Neural cell (in vitro differentiated cells): ENCODE results near the gene RIC8B. TPM values are rescaled to one million over a fixed set of nuclear protein-coding genes. Genes with fewer than 3 reads are reported as not detected.

Experiments
- H2AFZ ChIP-seq: fragments of 200-600, 300-800 bp; sonication (generic), shearing (Covaris generic); 2 replicates; pipeline ENCODE4 v1.6.0; 2014; ENCODE audit warnings: low read depth, mild to moderate bottlenecking, antibody characterized with exemption, low read length, moderate library complexity
- H3F3A ChIP-seq: fragments of 200-600 bp; shearing (Covaris generic); 2 replicates; pipeline ENCODE4 v1.6.1; 2016; ENCODE audit warnings: mild to moderate bottlenecking, moderate library complexity, mixed read lengths, antibody characterized with exemption, low read length; ENCODE audit not compliant: insufficient read depth, poor library complexity, severe bottlenecking
- H3K27ac ChIP-seq: fragments of 200-600, 300-800 bp; sonication (generic), shearing (Covaris generic); 2 replicates; pipeline ENCODE4 v1.5.1; 2014; ENCODE audit warnings: mild to moderate bottlenecking, low read length, moderate library complexity
- H3K27me3 ChIP-seq: fragments of 300-800, 200-600 bp; sonication (generic), shearing (Covaris generic); 2 replicates; pipeline ENCODE4 v1.6.0; 2014; ENCODE audit warnings: mild to moderate bottlenecking, low read depth, low read length, moderate library complexity; ENCODE audit not compliant: insufficient read depth
- H3K36me3 ChIP-seq: fragments of 300-800, 200-600 bp; sonication (generic), shearing (Covaris generic); 2 replicates; pipeline ENCODE4 v1.5.1; 2014; ENCODE audit warnings: mild to moderate bottlenecking, antibody characterized with exemption, low read length, moderate library complexity; ENCODE audit not compliant: insufficient read depth
- H3K4me2 ChIP-seq: fragments of 300-800, 200-600 bp; sonication (generic), shearing (Covaris generic); 2 replicates; pipeline ENCODE4 v1.6.0; 2014; ENCODE audit warnings: mild to moderate bottlenecking, low read length
- H3K4me3 ChIP-seq: fragments of 300-800, 200-600 bp; sonication (generic), shearing (Covaris generic); 2 replicates; pipeline ENCODE4 v1.5.1; 2014; ENCODE audit warnings: mild to moderate bottlenecking, low read length, moderate library complexity
- H3K79me2 ChIP-seq: fragments of 200-600 bp; shearing (Covaris generic); replicated peaks from 2 replicates; pipeline ENCODE4 v1.6.0; 2014; ENCODE audit warnings: mild to moderate bottlenecking, low read length, moderate library complexity; ENCODE audit not compliant: insufficient read depth
- H3K9ac ChIP-seq: fragments of 300-800, 200-600 bp; sonication (generic), shearing (Covaris generic); 2 replicates; pipeline ENCODE4 v1.6.1; 2016; ENCODE audit warnings: mild to moderate bottlenecking, low read length, mixed read lengths
- H3K9me2 ChIP-seq: fragments of 200-600 bp; shearing (Covaris generic); 2 replicates; pipeline ENCODE4 v1.6.1; 2016; ENCODE audit warnings: mild to moderate bottlenecking, low read length, mixed read lengths; ENCODE audit not compliant: insufficient read depth
- H3K9me3 ChIP-seq: fragments of 200-600, 300-800 bp; sonication (generic), shearing (Covaris generic); 2 replicates; pipeline ENCODE4 v1.6.1; 2016; ENCODE audit warnings: mild to moderate bottlenecking, mixed run types, low read length, moderate library complexity, mixed read lengths
- H4K20me1 ChIP-seq: fragments of 200-600 bp; shearing (Covaris generic); 2 replicates; pipeline ENCODE4 v1.6.1; 2016; ENCODE audit warnings: mild to moderate bottlenecking, mixed run types; ENCODE audit not compliant: insufficient read depth
- CTCF ChIP-seq: fragments of 450-650 bp; IDR thresholded peaks from 2 replicates; pipeline ENCODE4 v1.5.1; 2014; ENCODE audit warnings: antibody characterized with exemption, mild to moderate bottlenecking, moderate library complexity; ENCODE audit not compliant: poor library complexity, severe bottlenecking
- EP300 ChIP-seq: fragments of 450-650 bp; conservative IDR thresholded peaks from 2 replicates; pipeline ENCODE4 v1.6.1; 2014; ENCODE audit warnings: antibody characterized with exemption, mild to moderate bottlenecking, moderate library complexity; ENCODE audit not compliant: poor library complexity, severe bottlenecking
- EZH2 ChIP-seq: fragments of 200-600, 300-800 bp; shearing (Covaris generic), sonication (generic); IDR thresholded peaks from 2 replicates; pipeline ENCODE4 v1.6.1; 2014; ENCODE audit warnings: antibody characterized with exemption, low read length, borderline replicate concordance, mild to moderate bottlenecking; ENCODE audit not compliant: insufficient read depth, poor library complexity, severe bottlenecking
- MXI1 ChIP-seq: fragments of 450-650 bp; conservative IDR thresholded peaks from 2 replicates; pipeline ENCODE4 v1.6.1; 2014; ENCODE audit warnings: antibody characterized with exemption, mild to moderate bottlenecking; ENCODE audit not compliant: poor library complexity, severe bottlenecking
- POLR2AphosphoS5 ChIP-seq: IDR thresholded peaks from 2 replicates; pipeline ENCODE4 v1.6.1; 2012
- RAD21 ChIP-seq: fragments of 450-650 bp; conservative IDR thresholded peaks from 2 replicates; pipeline ENCODE4 v1.6.1; 2014; ENCODE audit warnings: antibody characterized with exemption, mild to moderate bottlenecking, moderate library complexity
- REST ChIP-seq: IDR thresholded peaks from 2 replicates; pipeline ENCODE4 v1.6.1; 2012; ENCODE audit warnings: borderline replicate concordance
- SMC3 ChIP-seq: fragments of 450-650 bp; conservative IDR thresholded peaks from 2 replicates; pipeline ENCODE4 v1.6.1; 2014; ENCODE audit warnings: antibody characterized with exemption, mild to moderate bottlenecking, moderate library complexity; ENCODE audit not compliant: poor library complexity
- TAF1 ChIP-seq: IDR thresholded peaks from 2 replicates; pipeline ENCODE4 v1.6.1; 2012; ENCODE audit warnings: low read depth
- polyA plus RNA-seq: library from polyadenylated mRNA; depleted of rRNA; stranded (reverse); fragments of >200 nt; gene quantifications from 2 replicates; pipeline ENCODE4 v1.2.3, GENCODE V29; 2014

Gene RIC8B
- polyA plus RNA-seq, 1 donor from 2014 or later: 30.0 TPM

- Histone ChIP-seq H4K20me1 (no peaks in the 10 kb centered on the region), H3K79me2 (no peaks in the 10 kb centered on the region), H3K4me2 (no peak overlapping the region), H3K9me2 (no peaks in the 10 kb centered on the region), H3K4me3 (no peak overlapping the region), H3F3A (no peaks in the 10 kb centered on the region), H3K27me3 (no peaks in the 10 kb centered on the region), H2AFZ (no peak overlapping the region), H3K9me3 (no peaks in the 10 kb centered on the region), H3K36me3 (peaks cover 5% of the 10 kb centered on the region), H3K9ac (no peak overlapping the region), H3K27ac (no peak overlapping the region)
- no peak for TF ChIP-seq EZH2
- no peak for TF ChIP-seq REST
- no peak for TF ChIP-seq EP300
- no peak for TF ChIP-seq CTCF
- no peak for TF ChIP-seq MXI1
- TF ChIP-seq RAD21: no peak
- TF ChIP-seq POLR2AphosphoS5: no peak
- TF ChIP-seq TAF1: no peak
- TF ChIP-seq SMC3: no peak
These were observed 114.8 kb downstream of the RIC8B start for GRCh38 chr12:106889326-106889725.

- H4K20me1 ChIP-seq: no peaks in the 10 kb centered on the region
- H3K27me3 ChIP-seq: no peaks in the 10 kb centered on the region
- TF ChIP-seq MXI1: no peak
- TF ChIP-seq POLR2AphosphoS5: no peak
- no peak for TF ChIP-seq CTCF
- no peak for TF ChIP-seq REST
- TF ChIP-seq EP300: no peak
- no peak for TF ChIP-seq SMC3
- no peak for TF ChIP-seq TAF1
- TF ChIP-seq EZH2: no peak
- no peak for TF ChIP-seq RAD21
- no peak overlapping the region for H2AFZ ChIP-seq
- H3K9me2 ChIP-seq: no peaks in the 10 kb centered on the region
- no peaks in the 10 kb centered on the region for H3F3A ChIP-seq
- no peak overlapping the region for H3K27ac ChIP-seq
- peaks cover 5% of the 10 kb centered on the region for H3K36me3 ChIP-seq
- no peak overlapping the region for H3K4me3 ChIP-seq
- H3K4me2 ChIP-seq: no peak overlapping the region
- H3K9ac ChIP-seq: no peak overlapping the region
- H3K9me3 ChIP-seq: no peaks in the 10 kb centered on the region
- no peaks in the 10 kb centered on the region for H3K79me2 ChIP-seq
These were observed 115.6 kb downstream of the RIC8B start for GRCh38 chr12:106889950-106890626.
